GM12872 (cell line): ENCODE measurements around the gene STK10.

ENCODE experiments used
- CTCF ChIP-seq: IDR thresholded peaks from 3 replicates; pipeline ENCODE4 v1.5.1; 2011; ENCODE audit warnings: low read depth, mild to moderate bottlenecking, low read length, moderate library complexity; ENCODE audit not compliant: insufficient read depth

The STK10 gene

DNA sequence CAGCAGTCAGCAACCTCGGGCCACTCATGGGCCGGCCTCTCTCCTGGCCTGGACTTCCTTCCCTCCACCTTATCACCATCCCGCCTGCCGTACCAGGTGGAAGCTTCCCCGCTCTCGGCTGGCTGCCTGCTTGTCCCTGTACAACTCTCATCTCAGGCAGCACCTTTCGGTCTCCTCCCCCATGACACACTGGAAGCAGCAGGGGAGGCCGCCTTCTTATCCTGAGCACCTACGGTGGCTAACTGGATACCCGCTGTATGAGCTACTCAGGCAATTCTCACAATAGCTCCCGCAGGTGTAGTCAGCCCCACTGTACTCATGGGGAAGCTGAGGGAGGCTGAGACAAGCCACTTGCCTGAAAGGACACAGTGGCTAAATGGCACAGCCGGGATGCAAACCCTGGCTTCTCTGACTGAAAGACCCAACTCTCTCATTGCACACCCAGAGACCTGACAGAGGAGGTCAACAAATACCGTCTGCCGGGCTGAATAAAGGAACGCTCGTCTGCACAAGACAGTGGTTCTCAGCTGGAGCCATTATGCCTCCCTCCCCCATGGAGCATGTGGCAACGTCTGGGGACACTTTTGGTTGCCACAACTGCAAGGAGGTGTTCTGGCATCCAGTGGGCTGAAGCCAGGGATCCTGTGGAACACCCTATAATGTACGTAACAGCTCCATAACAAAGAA lies 9.6 kb downstream of the STK10 start:
- no peak for TF ChIP-seq CTCF

DNA sequence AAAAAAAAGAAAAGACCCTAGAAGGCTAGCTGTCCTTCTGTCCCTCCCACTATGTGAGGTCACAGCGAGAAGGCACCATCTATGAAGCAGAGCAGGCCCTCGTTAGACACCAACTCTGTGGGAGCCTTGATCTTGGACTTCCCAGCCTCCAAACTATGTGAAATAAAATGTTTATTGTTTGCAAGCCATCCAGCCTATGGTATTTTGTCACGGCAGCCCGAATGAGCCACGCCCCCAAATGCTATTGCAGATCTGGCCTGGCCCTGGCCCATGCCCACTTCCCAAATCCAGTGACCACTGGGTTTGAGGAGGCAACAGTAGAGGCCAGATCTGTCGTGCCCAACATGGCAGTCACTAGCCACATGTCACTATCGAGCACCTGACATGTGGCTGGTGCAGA lies 10.8 kb downstream of the STK10 start:
- no peak for TF ChIP-seq CTCF

DNA sequence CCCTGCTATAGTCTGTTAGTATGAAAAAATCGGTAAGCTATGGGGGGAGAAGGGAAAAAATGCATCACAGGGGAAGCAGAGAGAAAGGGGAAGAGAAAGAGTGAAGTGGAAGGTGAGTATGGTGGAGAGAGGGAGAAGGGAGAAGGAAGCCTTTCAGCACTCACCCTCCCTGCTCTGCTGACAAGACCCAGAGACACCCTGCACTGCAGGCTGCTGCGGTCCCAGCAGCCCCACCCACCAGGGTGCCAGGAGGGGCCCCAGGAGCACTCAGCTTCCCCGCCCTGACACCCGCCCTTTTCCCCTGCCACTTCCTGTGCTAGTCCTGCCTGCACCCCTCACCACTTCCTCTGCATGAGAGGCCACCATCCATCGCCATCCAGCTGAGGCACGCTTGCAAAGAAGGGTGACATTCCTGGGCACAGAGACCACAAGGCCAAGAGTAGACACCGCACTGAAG lies 12.7 kb downstream of the STK10 start:
- TF ChIP-seq CTCF, result no peak

DNA sequence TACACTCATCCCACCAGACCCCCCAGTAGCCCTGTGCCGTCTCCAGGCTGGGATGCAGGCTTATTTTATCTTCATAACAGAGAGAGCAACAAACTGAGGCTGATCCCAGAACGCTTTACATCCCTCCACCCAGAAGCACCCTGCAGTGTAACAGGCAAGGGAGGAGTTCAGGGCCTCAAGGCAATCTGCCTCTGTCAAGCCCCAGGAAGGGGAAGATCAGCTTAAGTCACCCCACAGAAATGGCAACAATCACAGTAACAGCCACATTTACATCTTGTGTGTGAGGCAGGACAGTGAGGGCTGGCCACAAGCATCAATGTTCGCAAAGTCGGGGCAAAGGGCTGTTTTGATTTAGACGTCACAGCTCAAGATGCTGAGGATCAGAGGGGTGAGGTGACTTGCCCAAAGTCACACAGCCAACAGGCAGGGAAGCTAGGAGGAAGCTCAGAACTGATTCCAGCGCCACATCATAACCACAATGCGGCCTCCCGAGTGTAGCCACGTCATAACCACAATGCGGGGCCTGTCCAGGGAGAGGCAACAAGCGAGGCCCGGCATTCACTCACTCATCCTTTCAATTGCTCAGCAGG lies 14.4 kb downstream of the STK10 start:
- no peak for TF ChIP-seq CTCF

DNA sequence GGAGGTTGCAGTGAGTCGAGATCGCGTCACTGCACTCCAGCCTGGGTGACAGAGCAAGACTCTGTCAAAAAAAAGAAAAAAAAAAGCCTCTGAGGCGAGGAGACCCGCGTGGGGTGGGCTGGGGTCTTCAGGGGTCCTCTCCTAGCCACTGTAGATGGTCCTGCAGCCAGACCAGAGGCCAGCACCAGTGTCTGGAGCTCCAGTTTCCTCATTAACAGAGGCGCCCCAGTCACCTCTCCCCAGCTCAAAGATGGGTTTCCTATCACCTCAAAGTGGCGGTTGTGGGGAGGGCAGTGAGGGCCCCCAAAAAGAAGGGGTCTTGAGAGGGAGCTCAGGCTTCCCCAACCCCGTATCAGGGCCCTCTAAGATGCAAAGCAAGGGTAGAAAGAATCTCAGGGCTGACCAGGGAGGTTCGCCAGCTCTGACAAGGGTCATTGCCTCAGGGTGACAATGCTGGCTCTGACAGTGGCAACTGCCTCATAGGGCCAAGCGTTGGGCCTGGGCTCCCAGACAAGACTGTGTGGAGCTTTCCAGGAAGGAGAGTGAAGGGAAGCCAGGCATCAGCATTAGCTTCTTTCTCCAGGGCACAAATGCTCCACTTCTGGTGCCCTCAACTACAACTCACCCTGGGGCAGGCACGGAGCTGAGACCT lies 15.0 kb downstream of the STK10 start:
- TF ChIP-seq CTCF, result no peak

DNA sequence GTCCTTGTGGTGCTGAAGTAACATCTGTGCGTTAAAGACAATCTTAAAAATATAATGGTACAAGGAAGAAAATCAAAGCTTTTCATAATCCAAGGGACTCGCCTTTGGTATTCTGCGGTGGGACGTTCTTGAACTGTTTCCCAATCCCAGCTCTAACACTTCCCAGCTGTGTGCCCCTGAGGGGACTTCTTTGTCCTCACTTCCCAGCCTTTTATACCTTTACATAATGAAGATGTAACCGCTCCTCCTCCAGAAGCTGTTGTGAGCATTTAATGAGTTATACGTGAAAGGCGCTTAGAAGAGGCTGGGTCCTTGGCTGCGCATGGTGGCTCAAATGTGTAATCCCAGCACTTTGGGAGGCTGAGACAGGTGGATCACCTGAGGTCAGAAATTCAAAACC lies 16.9 kb downstream of the STK10 start:
- TF ChIP-seq CTCF, result no peak

DNA sequence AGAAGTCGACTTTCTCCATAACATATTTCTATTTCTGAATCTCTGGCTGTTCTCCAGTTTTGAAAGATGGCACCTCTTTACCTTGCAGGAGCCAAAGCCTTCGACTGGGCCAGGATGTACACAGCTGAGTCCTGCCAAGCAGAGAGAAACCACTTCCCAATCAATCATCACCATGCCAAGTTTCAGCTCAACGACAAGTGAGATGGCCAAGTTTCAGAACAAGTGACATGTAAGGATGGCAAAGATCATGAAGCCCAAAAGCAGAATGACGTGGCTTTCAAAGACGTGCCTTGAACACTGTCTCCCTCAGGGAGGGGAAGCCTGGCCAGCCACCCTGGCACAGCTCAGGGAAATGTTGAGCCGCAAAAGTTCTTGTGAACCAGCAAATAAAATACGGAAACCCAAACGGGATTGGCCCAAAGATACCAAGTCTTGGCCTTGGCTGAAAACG lies 17.7 kb downstream of the STK10 start:
- no peak for TF ChIP-seq CTCF
